GM18517 (cell line): ENCODE measurements around the gene UBXN2A.

Experiments used
- ATAC-seq: cut with Tn5 transposase; IDR thresholded peaks from one replicate; pipeline ENCODE4 v1.9.1; 2021; ENCODE audit warnings: mild to moderate bottlenecking, moderate library complexity; ENCODE audit not compliant: unreplicated experiment

Gene UBXN2A, protein sequence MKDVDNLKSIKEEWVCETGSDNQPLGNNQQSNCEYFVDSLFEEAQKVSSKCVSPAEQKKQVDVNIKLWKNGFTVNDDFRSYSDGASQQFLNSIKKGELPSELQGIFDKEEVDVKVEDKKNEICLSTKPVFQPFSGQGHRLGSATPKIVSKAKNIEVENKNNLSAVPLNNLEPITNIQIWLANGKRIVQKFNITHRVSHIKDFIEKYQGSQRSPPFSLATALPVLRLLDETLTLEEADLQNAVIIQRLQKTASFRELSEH

DNA sequence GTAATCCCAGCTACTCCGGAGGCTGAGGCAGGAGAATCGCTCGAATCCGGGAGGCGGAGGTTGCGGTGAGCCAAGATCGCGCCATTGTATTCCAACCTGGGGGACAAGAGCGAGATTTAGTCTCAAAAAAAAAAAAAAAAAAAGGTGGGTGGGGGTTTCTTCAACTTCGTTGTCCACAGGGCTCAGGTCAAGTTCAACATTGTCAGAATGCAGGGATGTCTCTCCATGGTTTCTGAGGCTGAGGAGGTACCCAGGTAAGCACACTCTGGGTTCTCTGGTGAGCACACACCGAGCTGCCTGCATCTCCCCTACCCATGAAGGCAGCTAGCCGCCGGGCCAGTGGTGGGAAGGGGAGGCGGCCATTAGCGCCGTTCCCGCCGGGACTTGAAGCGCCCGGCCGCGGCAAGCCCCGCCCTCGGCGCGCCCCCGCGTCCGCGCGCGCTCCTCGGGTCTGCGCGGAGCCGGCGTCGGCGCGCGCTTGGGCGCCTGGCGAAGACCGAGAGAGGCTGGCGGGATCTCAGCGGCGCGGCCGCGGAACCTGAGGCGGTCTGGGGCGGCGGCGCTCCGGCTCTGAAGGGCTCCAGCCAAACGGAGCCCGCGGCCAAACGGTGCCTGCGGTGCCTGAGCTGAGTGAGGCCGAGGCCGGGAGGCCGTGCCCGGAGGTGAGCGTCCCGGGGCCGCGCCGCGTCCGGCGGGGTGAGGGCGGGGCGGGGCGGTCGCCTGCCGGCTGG lies at the start of gene UBXN2A:
Gene UBXN2A (plus strand): TSS at position 477 of the 731 bp plus-strand sequence. CDS start 17,852 bp downstream, outside the sequence.
- ATAC-seq, result peak; percentile 72

DNA sequence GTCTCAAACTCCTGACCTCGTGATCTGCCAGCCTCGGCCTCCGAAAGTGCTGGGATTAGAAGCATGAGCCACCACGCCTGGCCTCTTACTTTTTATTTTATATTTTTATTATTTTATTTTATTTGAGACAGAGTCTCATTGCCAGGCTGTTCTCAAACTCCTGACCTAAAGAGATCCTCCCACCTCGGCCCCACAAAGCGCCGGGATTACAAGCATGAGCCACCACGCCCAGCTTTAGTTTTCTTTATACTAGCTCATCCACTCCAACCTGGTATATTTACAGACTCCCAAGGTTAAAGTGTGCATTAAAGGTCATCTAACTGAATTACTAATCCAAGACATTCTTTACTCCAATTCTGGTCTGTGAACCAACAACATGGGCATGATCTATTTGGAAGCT lies 40.1 kb upstream of the UBXN2A start:
- no peak for ATAC-seq

DNA sequence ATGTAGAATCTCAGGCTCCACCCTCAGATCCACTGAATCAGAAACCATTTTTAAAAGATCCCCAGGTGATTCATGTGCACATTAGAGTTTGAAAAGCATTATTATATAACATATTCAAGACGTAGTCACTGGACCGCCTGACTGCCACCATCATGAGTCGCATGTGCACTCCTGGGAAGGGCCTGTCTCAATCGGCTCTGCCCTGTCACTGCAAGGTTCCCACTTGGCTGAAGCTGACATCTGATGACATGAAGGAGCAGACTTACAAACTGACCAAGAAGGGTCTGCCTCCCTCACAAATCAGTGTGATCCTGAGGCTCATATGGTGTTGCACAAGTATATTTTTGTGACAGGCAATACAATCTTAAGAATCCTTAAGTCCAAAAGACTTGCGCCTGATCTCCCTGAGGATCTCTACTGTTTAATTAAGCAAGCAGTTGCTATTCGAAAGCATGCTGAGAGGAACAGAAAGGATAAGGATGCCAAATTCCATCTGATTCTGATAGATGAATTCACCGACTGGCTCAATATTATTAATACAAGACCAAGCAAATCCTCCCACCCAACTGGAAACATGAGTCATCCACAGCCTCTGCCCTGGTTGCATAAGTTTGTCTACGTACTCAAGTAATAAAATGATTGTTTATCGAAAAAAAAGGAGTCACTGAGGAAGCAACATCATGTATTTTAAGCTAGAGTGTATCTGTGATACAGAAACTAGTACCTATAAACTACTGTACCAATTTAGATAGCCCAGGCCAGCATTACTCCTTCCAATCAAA lies 39.5 kb upstream of the UBXN2A start:
- no peak for ATAC-seq

DNA sequence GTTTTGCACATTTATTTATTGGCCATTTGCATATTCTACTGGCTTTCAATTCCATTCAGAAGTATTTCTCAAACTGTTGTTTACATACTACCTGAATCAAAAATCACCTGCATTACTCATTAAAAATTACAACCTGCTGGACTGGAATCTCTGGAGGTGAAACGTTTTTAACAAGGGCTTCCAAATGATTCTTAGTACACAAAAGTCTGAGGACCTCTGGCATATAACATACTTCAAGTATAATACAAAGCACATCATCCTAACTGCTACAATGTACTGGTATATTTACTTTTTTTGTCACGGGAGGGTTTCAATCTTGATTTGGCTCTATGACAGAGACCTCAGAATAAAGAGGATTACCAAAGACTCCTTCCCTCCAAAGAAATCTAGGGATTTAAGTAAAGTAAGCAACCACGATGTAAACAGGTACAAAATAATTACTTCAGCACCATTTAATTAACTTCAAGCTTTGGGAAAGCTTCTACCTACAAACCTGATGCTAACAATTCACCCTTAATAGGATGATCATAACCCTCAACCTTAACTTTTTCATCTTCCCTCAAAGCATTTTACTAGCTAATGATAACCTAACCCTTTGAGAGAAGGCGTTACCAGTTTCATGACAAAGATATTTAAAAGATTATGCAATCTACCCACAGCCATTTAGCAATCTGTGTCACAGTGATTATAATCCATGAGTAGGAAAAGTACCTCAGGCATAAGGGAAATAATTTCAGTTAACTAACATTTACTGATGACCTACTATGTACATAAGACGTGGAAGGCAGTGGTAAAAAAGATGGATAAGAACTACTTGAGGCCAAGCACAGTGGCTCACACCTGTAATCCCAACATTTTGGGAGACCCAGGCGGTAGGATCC lies 38.1 kb upstream of the UBXN2A start:
- no peak for ATAC-seq

DNA sequence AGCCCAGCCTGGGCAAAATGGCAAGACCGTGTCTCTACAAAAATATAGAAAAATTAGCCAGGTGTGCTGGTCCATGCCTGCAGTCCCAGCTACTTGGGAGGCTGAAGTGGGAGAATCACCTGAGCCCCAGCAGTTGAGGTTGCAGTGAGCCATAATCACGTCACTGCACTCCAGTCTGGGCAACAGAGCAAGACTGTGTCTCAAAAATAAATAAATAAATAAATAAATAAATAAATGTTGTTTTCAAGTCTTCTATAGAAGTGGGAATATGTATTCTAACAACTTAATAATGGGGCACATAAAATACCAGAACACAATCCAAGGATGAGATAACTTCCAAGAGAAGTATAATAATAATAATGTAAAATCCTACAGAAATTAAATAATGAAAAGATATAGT lies 37.2 kb upstream of the UBXN2A start:
- no peak for ATAC-seq

DNA sequence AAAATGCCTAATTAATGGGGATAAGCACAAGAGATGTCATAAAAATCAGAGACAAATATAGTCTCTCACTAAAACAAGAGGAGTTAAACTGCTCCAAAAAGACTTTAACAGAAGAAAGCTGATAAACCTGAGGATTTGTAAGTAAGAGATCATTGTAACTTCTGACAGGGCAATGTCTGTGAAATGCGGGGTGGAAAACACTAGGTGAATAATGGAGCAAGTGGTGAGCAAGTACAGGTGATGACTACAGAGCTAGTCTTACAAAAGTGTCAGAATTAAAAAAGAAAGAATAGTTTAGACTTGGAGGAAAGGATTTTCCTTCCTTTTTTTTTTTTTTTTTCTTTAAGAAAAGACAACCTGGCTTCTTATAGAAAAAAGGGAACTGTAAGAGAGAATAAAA lies 36.0 kb upstream of the UBXN2A start:
- ATAC-seq, result no peak

DNA sequence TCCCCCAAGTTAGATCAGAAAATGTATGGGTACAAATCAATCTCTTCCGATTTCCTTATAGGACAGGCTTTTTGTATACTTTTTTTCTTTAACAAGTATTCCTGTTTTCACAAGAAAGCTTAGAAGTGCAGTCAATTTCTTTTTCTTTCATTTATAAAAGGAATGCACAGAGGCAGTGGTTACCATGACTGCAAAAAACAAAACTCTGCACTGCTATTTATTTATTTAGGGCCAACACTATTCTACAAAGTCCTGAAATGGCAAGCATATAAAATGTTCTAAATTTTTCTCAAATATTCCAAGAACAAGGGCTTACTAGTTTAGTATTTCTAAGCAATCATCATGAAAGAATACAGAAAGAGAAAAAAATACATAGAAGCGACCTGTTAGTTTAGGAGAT lies 35.6 kb upstream of the UBXN2A start:
- ATAC-seq, result no peak

DNA sequence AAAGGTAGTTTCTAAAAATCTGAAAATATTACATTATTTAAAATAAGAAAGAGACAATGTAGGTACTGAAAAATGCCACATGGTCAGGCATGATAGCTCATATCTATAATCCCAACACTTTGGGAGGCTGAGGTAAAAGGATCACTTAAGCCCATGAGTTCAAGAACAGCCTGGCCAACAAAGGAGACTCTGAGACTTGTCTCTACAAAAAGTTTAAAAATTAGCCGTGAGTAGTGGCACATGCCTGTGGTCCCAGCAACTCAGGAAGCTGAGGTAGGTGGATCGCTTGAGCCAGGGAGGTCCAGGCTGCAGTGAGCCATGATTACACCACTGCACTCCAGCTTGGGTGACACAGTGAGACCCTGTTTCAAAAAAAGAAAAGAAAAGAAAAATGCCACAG lies 35.1 kb upstream of the UBXN2A start:
- ATAC-seq, result no peak

DNA sequence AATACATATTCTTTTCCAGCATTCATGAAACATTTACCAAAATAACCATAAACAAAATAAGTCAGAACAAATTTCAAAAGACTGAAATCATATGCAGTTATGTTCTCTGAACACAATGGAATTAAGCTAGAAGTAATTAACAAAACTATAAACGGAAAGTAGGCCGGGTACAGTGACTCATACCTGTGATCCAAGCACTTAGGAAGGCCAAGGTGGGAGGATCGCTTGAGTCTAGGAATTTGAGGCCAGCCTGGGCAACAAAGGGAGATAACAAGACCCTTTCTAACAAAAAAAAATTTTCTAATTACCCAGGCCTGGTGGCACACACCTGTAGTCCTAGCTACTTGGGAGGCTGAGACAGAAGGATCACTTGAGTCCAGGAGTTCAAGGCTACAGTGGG lies 28.2 kb upstream of the UBXN2A start:
- ATAC-seq, result no peak

DNA sequence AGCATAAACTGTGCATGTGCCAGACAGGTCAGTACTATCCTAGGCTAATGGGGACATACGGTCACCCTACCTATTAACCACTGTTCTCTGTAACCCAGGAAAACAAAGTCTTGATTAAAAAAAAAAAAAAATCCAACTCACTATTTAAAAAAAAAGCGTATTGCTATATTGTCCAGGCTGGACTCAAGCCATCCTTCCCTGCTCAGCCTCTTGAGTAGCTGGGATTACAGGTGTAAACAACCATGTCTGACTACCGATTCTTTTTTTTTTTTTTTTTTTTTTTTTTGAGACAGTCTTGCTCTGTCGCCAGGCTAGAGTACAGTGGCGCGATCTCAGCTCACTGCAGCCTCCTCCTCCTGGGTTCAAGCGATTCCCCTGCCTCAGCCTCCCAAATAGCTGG lies 24.9 kb upstream of the UBXN2A start:
- no peak for ATAC-seq

DNA sequence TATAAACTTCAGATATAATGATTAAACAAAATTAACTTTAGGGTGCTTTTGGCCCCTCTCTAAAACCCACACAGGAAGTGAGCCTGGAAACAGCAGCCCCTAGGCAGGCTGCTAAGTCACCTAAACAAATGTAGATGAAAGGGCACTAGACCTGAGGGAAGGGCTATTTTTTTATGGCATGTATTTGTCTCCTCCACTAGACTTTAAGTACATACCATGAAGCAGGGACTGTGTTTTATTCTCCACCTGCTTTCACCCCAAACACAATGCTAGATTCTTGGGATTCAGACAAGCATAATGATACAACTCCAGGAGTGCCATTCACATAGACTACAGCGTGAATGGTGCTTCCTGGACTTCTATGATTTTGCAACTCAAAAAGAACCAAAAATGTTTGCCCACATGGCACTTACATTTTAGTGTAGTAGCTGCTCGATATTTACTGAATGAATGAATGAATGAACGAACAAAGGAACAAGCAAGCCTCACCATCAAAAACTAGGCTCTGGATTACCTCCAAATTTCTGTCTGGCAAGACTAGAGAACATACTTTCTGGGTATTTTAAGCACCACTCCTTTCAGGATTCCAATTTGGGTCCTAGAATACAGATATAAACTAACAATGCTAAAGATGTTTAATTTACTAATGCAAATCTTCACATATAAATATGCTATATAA lies 23.4 kb upstream of the UBXN2A start:
- ATAC-seq, result peak; percentile 50

DNA sequence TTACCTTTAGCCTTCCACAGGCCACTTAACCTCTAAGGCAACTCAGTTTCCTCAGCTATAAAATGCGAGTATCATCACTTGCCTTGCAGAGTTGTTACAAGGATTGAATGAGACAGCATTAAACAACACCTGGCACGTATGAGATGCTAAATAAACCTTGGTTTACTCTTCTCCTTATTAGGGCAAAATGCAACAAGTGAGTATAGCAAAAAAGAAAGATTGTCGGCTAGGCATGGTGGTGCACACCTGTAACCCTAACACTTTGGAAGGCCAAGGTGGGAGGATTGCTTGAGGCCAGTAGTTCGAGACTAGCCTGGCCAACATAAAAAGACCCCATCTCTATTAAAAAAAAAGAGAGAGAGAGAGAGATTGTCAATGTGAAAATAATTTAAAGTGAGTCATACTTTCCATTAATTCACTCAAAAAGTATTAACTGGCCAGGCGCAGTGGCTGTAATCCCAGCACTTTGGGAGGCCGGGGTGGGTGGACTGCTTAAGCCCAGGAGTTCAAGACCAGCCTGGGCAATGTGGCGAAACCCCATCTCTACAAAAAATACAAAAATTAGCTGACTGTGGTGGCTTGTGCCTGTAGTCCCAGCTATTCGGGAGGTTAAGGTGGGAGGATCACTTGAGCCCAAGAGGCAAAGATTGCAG lies 21.3 kb upstream of the UBXN2A start:
- no peak for ATAC-seq

DNA sequence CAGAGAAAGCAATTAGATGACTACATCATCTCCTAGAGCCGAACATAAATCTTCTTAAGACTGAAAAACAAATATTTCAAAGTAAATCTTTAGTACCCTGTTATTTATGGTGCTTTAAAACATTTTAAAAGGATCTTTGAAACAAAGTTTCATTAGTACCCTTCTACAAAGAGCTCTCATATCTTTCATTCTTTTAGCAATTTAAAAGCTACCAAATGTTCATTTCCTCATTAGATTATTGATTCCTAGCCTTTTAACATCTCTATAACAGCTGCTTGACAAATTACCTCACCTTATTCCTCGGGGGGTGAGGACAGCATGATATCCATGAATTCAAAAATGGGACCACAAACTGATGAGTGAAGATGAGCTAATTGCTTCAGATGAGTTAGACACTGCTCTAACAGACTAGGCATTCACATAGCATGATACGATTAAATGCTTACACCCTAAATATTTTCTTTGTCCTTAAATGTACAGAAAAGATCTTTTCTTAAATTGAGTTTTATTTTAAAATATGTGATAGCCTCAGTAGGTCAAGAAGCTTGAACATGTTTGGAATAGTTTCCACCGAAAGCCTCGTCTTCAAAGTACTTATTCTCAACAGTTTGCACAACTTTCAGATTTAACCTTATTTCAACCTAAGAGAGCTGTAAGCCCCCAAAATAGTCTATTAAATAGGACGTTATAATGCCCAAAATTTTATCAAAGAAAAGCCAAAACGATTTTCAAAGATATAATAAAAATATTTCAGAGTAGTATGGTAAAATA lies 15.5 kb upstream of the UBXN2A start:
- ATAC-seq, result no peak

DNA sequence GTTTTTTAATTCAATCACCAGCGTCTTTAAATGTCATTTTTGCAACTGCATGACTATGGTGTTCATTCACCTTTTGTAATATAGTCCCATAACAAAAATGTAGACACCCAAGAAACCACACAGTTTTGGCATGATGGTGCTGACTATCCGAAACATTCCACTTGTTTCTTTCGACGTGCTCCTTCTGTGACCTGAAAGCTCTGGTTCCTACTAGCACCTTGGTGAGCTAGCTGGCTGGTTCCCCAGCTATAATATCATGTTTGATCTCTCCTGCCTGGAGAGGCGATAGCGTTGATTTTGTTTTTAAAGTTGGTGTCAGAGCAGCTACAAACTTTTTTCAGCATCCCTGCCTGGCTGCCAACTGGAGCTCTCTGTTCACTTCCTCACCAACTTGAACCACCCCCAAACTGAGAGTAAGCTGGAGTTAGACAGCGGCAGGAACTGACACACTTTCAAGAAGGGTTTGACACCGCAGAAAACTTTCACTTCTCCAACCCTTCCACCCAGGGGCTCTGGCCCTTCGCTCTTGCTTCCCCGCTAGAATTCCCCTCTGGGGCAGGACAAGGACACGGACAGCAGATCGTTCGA lies 14.5 kb upstream of the UBXN2A start:
- ATAC-seq, result peak; percentile 56

DNA sequence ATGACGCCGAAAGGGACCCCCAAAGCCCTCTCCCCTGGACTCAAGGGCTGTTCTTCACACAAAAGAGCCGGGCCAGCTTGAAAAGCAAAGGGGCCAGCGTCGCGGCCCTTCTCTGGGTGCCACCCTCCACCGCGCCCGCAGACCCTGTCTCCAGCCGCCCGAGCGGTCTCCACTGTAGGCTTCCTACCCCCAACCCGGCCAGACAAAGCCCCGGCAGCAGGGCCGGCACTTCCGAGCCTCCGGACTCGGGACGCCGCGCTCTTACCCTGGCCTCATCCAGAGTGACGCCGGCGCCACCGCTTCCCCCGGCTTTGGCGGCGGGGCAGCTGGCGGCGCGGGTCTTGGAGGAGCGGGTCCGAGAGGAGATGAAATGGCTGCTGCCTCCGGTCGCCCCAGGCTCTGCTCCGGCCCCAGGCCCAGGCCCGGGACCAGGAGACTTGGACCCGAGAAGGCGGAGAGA lies 13.9 kb upstream of the UBXN2A start:
- peak; percentile 17 for ATAC-seq

DNA sequence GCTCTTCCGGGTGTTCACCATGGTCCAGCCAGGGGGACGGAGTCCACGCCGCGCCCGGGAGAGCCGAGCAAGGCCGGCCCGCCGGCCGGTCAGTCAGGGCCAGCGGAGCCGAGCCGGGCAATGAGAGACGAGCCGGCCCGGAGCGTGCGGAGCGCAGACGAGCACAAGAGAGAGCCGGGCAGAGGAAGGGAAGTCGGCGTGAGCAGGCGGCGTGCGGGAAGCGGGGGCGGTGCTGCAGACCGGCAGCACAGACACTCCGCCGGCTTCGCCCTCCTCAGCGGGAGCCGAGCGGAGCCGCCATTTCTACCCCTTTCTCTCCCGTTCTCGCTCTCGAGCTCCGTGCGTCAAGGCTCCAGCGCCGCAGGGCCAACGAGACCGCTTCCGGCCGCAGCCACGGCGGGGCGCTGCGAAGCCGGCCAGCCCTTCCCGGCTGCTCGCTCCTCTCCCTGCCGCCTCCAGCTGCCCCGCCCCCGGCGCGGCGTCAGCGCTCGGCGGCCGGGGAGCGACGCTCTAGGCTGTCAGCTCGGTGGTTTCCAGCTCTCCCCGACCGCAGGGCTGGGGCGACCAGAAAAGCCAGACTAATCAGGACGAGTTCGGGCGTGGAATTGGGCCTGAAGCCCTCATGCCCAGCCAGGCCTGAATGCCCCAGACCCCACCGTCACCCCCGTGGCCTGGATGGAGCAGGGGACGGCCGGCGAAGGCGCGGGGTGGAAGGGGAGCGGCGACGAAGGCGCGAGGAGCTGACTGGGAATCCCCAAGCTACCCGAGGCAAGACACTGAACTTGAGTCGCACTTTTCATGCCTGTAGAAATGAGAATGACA lies 13.3 kb upstream of the UBXN2A start, which contains the start of gene ATAD2B:
Gene ATAD2B (minus strand): TSS at position 374 of the 822 bp plus-strand sequence. CDS start 353 bp downstream, at position 21.
- peak; percentile 73 for ATAC-seq

DNA sequence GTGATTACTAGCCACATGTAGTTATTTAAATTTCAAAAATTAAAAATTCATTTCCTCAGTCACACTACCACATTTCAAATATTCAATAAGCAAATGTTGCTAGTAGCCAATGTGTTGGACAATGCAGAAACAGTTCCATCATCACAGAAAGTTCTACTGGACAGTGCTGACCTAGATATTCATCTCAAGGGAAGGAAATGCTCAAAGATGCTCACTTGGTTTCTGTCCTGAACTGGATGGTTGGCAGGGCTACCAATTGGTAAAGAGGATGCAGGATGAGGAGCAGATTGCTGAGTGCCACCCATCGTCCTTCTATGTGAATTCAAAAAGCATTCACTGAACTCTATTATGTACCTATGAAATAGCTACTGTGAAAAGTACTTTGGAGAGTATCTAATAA lies 6.0 kb upstream of the UBXN2A start:
- no peak for ATAC-seq
